ENCODE measurements around the gene NR2E3. TPM values are rescaled to one million over a fixed set of nuclear protein-coding genes. Genes with fewer than 3 reads are reported as not detected.
A peak's percentile ranks its signal among the peaks of the same experiment; 100 is the strongest.
"Not testable (repeated sequence)": the region's sequence is repeated elsewhere in the genome, so short reads cannot be mapped to it uniquely, and the experiment has no call there.

The NR2E3 gene
- total RNA-seq, 1 donor from 2014 or later, result under 0.01 TPM

DNA sequence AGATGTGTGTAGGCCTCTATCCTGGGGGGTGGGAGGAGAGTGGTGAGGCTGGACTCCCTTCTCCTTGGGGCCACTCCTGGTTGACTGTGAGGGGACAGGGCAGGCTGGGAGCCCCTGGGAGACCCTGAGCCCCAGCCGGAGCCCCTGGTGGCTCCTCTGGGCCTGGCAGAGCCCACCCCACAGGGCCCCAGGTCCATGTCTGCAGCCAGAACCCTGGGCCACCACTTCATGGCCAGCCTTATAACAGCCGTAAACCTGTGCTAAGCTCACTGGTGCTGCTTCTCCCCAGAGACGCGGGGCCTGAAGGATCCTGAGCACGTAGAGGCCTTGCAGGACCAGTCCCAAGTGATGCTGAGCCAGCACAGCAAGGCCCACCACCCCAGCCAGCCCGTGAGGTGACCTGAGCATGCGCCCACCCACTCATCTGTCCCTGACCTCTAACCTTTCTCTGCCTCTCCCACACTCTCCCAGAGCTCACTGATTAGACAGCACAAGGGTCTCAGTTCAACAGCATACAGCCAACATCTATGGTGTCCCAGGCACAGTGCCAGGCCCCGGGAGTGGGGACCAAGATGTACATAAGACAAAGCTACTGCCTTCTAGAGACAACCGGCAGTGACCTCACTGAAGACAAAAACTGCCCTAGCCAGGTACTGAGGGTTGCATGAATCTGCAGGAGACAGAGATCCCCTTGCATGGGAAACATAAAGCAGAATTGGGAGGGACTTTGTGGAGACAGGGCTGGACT is 3.5 kb downstream of the NR2E3 start:
- DNase-seq (ENCODE audit: low read depth in 2 of 2), result no peak

DNA sequence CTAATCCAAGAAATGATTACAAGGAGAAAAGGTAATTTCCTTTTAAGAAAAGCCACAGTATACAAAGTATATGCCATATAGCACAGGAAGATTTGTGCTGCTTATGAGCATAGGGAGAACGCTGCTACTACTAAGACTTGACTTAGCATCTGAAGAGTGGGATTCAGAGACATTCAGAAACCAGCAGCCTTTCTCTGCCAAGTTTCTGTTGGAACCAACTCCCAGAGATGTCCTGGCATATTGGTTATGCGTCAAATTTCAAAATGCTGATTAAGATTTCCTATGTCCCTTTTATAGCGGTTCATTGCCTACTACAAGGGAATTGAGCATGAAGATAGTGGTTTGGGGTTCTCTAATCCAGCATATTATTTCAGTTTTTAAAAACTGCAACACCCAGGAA is 4.9 kb downstream of the NR2E3 start:
- DNase-seq (ENCODE audit: low read depth in 2 of 2), result no peak

GRCh38 chr15:71817351-71817750 is 7.0 kb downstream of the NR2E3 start:
- no peak for DNase-seq (ENCODE audit: low read depth in 2 of 2)

DNA sequence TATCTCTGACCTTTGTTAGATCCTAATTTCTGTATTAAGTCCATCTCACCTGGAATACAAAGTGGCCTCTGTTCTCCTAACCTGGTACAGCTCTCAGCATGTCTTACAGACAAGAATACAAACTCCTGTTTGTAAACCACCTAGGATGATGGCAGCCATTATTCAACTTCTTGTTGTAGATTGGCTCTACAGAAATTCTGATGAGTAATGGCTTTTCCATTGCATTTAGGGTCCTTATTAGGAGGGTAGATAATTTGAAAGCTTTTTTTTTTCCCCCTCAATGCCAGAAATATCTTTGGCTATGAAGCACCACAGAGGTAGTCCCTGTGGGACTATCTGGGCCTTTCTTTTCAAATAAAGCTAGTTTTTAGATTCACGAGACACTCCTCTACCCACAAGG is 9.8 kb downstream of the NR2E3 start:
- DNase-seq (ENCODE audit: low read depth in 2 of 2), result no peak

GRCh38 chr15:71821547-71822129 is 11.3 kb downstream of the NR2E3 start:
- no peak for DNase-seq (ENCODE audit: low read depth in 2 of 2)

DNA sequence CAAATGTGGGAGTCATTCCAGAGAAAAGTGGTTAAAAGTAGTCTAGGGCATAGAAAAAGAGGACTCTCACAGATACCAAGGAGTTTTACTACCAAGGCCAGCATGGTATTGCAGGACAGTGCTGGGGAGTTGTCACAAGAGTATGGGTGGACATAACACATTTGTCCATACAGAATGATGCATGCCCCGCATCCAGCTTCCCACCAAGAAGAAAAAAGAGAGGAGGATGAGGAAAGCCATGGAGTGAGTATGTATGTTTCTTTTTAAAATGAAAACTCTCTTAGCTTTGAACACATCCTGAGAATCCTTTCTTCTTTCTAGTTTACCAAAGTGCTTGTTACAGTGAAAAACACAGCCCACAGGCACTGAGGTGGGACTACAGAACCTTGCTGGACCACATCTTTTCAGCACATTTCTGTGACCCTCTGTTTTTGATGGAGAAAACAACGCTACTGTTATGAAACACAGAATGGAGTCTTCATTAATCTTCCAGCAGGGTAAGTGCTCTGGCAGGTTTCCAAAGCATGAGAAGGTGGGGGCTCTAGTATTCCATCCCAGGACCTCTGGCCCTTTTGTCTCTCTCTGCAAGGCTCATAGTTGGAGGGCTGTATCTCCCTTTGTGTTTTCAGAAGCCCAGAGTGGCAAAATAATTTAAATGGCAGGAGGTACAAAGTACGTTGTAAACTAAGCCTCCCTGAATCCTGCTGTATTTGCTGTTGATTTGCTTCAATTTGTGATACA is 12.7 kb downstream of the NR2E3 start:
- no peak for DNase-seq (ENCODE audit: low read depth in 2 of 2)

- DNase-seq (ENCODE audit: low read depth in 2 of 2), result no peak
Observed at GRCh38 chr15:71823801-71824200, 13.4 kb downstream of the NR2E3 start.

- no peak for DNase-seq (ENCODE audit: low read depth in 2 of 2)
Observed at GRCh38 chr15:71825021-71825730, 14.8 kb downstream of the NR2E3 start.

DNA sequence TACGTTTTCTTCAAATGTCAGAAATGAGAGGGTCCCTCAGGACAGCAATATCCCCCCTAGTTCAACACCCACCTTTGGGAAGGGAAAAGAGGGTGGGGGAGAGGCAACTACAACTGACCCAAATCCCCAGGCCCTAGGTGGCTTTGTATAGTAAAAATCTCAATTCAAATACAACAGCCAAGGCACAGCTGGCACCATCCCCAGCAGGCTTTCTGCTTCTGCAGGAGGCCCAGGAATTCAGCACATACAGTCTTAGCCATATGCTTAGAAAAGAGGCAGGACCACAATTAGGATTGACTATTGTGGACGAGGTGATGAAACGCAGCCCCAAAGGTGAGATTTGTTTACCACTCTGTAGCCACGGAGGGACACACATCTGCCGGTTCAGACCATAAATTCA is 15.8 kb downstream of the NR2E3 start:
- no peak for DNase-seq (ENCODE audit: low read depth in 2 of 2)

DNA sequence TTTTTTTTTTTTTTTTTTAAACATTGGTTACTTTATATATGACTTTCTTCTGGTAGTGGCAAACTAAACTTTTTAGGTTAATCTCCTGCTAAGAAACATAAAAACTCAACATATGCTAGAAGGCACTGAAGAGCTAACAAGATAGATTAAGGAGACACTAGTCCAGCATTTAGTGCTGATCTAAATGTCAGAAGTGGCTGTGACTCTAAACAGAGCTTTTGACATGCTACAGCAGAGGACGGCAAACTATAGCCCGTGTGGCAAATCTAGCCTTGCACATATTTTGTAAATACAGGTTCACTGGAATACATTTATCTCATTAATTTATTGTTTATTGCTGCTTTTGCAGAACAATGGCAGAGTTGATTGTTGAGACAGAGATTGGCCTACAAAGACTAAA is 20.6 kb downstream of the NR2E3 start:
- no peak for DNase-seq (ENCODE audit: low read depth in 2 of 2)

GRCh38 chr15:71841563-71841962 is 31.2 kb downstream of the NR2E3 start:
- DNase-seq (ENCODE audit: low read depth in 2 of 2), result no peak

DNA sequence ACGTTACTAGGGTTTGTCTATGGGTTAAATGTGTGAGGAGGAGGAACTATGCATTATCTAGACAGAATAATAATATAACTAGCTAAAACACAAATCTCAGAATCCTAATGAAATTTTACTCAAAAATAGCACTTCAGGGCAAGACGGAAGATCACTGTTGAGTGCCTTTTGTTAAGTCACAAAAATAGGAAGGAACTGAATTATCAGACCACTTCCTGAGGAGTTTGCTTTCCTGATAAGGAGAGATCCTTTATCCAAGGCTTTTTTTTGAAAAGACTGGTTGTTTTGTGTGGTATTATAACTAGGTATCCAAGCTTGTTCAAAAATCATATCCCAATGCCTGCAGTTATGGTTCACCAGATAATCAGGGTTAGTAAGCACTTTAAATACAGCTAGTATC is 34.6 kb downstream of the NR2E3 start:
- DNase-seq (ENCODE audit: low read depth in 2 of 2), result peak in 1 of 2 donors; percentile 40

- no peak for DNase-seq (ENCODE audit: low read depth in 2 of 2)
Observed at GRCh38 chr15:71853543-71853942, 43.2 kb downstream of the NR2E3 start.

GRCh38 chr15:71858232-71858631 is 47.9 kb downstream of the NR2E3 start:
- DNase-seq (ENCODE audit: low read depth in 2 of 2), result not testable (repeated sequence)
